Colon (tissue), 2 donors: ENCODE results near the gene CHFR.
"Not testable (repeated sequence)": the region's sequence is repeated elsewhere in the genome, so short reads cannot be mapped to it uniquely, and the experiment has no call there.

Source experiments
- FAIRE-seq: peaks from 2 replicates; lab custom pipeline; 2012; peaks lifted over from hg19 to GRCh38; lab: Jason Lieb, UNC
- donor health status: control.
- donor health status: control.

The CHFR gene, protein sequence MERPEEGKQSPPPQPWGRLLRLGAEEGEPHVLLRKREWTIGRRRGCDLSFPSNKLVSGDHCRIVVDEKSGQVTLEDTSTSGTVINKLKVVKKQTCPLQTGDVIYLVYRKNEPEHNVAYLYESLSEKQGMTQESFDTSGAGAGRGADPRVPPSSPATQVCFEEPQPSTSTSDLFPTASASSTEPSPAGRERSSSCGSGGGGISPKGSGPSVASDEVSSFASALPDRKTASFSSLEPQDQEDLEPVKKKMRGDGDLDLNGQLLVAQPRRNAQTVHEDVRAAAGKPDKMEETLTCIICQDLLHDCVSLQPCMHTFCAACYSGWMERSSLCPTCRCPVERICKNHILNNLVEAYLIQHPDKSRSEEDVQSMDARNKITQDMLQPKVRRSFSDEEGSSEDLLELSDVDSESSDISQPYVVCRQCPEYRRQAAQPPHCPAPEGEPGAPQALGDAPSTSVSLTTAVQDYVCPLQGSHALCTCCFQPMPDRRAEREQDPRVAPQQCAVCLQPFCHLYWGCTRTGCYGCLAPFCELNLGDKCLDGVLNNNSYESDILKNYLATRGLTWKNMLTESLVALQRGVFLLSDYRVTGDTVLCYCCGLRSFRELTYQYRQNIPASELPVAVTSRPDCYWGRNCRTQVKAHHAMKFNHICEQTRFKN

DNA sequence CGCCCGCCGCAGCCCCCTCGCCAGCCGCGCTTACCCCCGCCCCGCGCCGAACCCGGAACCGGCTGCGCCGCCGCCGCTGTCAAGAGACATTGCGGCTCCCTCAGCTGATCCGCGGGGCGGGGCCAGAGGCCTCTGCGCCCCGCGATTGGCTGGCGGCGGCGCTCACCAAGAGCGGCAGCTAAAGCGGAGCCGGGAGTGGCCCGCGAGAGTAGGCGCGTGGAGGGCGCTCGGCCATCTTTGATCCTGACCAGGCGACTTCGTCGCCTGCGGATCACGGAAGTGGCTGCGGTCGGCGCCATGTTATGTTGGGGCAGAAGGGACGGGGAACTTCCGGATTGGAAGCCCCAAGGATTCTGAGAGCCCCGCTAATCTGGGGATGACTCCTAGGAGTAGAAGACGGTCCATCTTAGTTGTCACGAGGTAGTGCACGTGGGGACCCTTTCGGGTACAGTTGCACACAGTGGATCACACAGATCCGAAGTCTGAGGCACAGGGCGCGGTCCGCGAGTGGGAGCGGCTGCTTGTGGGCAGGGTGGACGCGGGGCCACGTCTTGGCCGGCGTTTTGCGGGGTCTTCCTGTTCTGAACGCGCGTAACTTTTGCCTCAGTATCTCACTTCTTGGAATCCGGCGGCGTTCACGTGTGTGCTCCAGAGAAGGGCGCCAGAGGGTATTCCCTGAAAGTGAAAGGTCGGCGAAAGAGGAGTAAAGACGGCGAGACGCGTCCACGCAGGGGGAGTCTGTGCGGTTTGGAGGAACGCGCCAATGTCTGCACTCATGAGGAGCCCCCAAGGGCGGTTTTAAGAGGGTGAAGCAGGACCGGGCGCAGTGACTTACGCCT lies at the start of gene CHFR:
CHFR (minus strand) TSS at position 93 of the 839 bp plus-strand sequence. CDS start 277 bp downstream, outside the sequence.
- no peak for FAIRE-seq

GRCh38 chr12:132936921-132937320 lies 49.5 kb upstream of the CHFR start:
- not testable (repeated sequence) for FAIRE-seq

GRCh38 chr12:132936163-132936562 lies 48.8 kb upstream of the CHFR start:
- FAIRE-seq, result no peak

GRCh38 chr12:132926415-132926833 lies 39.0 kb upstream of the CHFR start:
- no peak for FAIRE-seq

DNA sequence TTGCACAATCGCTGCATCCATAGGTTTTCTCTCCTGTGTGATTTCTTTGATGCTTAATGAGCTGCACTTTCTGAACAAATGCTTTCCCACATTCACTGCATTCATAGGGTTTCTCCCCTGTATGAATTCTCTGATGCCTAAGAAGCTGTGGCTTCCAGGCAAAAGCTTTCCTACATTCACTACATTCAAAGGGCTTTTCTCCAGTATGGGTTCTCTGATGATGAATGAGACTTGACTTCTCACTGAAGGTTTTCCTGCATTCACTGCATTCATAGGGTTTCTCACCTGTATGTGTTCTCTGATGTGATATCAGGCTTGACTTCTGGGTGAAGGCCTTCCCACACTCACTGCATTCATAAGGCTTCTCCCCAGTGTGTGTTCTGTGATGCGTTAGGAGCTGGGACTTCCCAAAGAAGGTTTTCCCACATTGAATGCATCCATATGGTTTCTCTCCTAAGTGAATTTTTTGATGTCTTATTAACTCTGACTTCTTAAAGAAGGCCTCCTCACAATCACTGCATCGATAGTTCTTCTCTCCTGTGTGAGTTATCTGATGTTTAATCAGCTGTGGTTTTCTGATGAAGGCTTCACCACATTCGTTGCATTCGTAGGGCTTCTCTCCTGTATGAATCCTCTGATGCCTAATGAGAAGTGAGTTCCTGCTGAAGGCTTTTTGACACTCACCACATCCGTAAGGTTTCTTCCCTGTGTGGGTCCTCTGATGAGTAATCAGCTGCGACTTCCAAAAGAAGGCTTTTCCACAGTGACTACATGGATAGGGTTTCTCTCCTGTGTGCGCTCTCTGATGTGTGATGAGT lies 38.4 kb upstream of the CHFR start:
- no peak for FAIRE-seq

GRCh38 chr12:132924356-132924755 lies 37.0 kb upstream of the CHFR start:
- FAIRE-seq, result no peak

- no peak for FAIRE-seq
Measured at GRCh38 chr12:132923356-132923909, 36.0 kb upstream of the CHFR start.

DNA sequence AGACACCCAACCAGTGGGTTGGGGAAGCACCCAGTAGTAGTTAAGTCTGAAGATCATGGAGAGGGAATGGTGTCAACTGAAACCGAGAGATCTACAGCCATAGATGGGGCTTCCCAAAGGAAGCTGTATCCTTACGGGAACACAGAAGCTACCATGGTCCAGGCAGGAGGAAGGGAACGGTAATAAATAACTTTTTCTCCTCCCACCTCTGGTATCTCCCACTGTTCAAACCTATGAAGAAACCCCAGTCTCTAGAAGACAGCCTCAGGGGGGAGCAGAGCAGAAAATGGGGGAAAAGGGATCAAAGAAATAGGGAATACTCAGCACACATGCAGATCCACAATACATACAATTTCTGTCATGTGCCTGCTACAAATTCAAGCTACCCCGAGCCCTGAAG lies 35.3 kb upstream of the CHFR start:
- no peak for FAIRE-seq

- FAIRE-seq, result no peak
Measured at GRCh38 chr12:132921685-132922084, 34.3 kb upstream of the CHFR start.

DNA sequence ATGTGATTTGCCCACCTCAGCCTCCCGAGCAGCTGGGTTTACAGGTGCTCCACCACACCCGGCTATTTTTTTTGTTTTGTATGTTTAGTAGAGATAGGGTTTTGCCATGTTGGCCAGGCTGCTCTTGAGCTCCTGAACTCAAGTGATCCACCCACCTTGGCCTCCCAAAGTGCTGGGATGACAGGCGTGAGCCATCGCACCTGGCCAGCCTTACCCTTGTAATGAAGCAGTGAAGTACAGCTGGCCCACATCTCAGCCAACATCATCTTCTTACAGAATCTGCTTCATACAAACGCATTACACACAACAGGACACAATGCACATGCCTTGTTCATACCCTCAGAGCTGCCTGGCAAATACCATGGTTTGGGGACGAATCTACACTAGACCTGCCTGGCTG lies 31.3 kb upstream of the CHFR start:
- FAIRE-seq, result no peak

- FAIRE-seq, result no peak
Measured at GRCh38 chr12:132909030-132909368, 21.6 kb upstream of the CHFR start.

DNA sequence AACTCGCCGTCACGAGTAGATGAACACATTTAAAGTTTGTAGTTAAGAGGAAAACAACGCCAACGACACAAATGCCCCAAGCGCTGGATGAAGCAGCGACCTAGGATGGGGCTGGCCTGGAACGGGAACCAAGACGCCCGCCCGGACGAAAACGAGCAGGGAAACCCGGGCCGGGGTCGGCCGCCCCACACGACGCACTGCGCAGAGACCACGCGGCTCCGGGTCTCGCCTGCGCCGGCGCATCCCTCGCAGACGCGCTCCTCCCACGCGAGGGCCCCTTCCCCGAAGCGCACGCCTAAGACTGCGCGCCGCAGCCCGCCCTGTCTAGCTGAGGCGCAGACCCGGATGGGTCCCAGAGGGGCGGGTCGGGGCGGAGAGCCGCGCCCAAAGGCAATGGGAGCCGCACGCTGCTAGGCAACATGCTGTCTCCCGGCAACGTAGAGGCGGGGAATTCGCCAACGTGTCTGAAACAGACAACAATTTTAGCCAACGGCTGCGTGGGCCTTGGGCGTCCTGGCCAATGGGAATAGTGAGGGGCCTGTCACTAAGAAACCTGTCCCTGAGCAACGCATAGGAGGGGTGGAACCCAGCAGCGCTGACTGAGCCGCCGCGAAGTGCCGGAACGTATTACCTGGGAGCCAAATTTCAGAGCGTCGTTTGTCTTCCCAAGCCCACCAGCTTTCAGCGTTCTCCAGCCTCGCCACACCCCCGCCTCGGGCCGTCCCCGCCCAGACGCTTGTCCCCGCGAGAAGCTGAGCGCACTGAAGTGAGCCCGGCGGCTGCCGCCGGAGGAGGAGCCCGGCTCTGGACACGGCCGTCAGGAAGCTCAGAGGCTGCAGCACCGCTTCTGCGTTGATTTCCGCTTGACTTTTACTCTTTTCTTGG lies 21.0 kb upstream of the CHFR start:
- FAIRE-seq, result no peak

DNA sequence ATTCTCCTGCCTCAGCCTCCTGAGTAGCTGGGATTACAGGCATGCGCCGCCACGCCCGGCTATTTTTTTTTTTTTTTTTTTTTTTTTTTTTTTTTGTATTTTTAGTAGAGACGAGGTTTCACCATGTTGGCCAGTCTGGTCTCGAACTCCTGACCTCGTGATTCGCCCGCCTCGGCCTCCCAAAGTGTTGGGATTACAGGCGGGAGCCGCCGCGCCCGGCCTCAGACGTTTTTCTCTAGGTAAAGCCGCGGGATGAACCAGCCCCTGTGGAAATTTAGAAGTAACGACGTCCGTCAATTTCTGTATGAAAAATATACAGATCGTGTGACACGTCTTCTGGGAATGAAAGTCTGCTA lies 20.4 kb upstream of the CHFR start:
- FAIRE-seq, result not testable (repeated sequence)

DNA sequence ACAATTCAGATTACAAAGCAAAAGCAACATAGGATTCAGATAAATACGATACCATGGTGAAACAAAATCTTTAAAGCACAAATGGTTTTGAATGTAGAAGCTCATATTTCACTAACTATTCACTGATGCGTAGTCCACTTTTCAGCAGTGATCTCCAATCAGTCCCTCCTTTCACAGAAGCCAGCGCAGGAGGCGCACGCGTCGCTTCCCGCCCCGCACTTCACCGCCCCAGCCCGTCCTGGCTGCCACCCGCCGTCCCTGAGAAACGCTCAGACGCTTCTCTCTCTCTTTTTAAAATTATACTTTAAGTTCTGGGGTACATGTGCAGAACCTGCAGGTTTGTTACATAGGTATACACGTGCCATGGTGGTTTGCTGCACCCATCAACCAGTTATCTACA lies 19.8 kb upstream of the CHFR start:
- no peak for FAIRE-seq

DNA sequence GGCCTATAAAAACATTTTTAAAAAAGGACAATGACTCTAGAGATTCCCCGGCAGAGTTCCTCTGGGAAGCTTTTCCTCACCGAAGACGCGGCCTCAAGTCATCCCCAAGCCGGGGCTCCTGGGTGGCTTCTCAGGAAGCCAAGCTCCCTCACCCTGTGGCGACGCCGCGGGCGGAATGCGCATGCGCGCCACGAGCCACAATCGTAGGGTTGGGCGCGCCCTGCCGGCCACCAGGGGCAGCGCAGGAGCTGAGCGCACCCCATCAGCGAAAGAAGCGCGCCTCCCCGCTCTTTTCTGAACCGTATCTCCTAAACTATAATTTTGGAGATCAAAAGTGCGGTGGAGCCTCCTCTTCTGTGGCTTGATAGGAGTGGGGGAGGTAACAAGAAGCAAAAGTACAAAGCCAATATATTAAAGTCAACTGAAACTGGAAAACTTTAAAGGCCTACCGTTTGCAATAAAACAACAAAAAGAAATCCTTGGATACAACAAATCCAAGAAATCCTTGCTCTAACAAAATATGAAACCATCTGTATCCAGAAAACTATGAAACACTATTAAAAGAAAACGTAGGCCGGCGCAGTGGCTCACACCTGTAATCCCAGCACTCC lies 17.4 kb upstream of the CHFR start:
- no peak for FAIRE-seq

DNA sequence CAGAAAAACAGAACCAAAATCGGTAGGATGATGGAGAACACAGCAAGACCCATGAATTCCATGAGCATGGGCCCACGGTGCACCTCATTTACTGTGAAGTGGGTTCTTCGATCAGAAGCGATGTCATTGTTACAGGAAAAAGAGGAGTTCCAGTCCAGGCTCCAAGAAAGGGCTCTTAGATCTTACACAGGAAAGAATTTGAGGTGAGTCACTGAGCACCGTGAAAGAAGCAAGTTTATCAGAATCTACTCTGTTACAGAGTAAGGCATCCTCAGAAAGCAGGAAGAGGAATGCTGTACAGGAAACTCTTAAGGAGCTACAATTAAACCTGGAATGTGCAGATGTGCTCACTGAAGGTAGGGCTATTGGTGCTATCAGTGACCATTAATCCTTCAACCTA lies 11.6 kb upstream of the CHFR start:
- no peak for FAIRE-seq

GRCh38 chr12:132888852-132889251 lies 1.4 kb upstream of the CHFR start:
- no peak for FAIRE-seq

DNA sequence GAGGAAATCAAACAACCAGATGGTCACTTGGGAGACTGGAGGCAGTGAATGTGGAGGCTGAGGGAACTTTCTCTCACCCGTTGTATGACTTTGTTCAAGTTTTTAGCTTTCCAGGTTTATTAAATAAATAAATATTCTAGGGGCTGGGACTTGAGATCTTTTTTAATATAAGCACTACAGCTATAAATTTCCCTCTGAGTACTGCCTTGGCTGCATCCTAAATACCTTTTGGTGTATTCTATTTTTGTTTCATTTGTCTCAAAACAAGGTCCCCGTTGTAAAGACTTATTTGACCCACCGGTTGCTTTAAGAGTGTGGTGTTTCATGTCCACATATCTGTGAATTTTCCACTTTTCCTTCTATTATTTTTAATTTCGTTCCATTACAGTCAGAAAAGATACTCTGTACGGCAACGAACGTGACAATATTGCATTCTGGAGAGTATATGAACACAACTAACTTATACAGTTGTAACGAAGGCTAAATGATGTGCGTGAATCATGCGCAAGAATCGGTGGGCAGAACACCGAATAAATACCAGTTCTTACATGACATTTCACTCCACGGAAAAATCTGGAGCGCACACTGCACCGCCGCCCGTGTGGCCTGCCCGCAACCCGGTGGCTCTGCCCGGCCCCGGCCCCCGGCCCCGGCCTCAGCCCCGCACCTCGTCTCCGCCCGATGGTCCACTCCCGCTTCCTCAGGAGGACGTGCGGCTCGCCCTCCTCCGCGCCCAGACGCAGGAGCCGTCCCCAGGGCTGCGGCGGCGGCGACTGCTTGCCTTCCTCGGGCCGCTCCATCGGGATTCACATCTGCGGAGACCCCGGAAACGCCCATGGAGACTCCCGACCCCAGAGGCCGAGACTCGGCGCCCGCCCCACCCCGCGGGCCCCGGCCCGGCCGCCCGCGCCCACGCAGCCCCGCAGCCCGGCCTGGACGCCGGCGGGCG lies 602 bp downstream of the CHFR start:
- no peak for FAIRE-seq

- FAIRE-seq, result no peak
Measured at GRCh38 chr12:132881818-132882217, 5.6 kb downstream of the CHFR start.
